NCI-H226 (cell line): ENCODE data around the gene ABHD6.
A peak's percentile ranks its signal among the peaks of the same experiment; 100 is the strongest.
"Not testable (repeated sequence)": the region's sequence is repeated elsewhere in the genome, so short reads cannot be mapped to it uniquely, and the experiment has no call there.

Experiments
- DNase-seq: peaks from one replicate; pipeline ENCODE4 v3.0.0-alpha.2; 2015

The ABHD6 gene

GRCh38 chr3:58243976-58244585, 6.5 kb downstream of the ABHD6 start:
- DNase-seq: no peak

GRCh38 chr3:58246148-58247047, 8.8 kb downstream of the ABHD6 start:
- no peak for DNase-seq

GRCh38 chr3:58249358-58250092, 11.9 kb downstream of the ABHD6 start:
- DNase-seq: no peak

- no peak for DNase-seq
Observed at GRCh38 chr3:58250093-58250707, 12.6 kb downstream of the ABHD6 start.

- DNase-seq: no peak
Observed at GRCh38 chr3:58251631-58252035, 14.0 kb downstream of the ABHD6 start.

- no peak for DNase-seq
Observed at GRCh38 chr3:58254144-58254543, 16.6 kb downstream of the ABHD6 start.

GRCh38 chr3:58256061-58256460, 18.5 kb downstream of the ABHD6 start:
- DNase-seq: no peak

- no peak for DNase-seq
Observed at GRCh38 chr3:58256511-58256910, 18.9 kb downstream of the ABHD6 start.

GRCh38 chr3:58258392-58259055, 20.9 kb downstream of the ABHD6 start:
- DNase-seq: no peak

- DNase-seq: peak; percentile 18
Observed at GRCh38 chr3:58260261-58260731, 22.7 kb downstream of the ABHD6 start.

- no peak for DNase-seq
Observed at GRCh38 chr3:58260733-58261132, 23.1 kb downstream of the ABHD6 start.

- no peak for DNase-seq
Observed at GRCh38 chr3:58261954-58262666, 24.5 kb downstream of the ABHD6 start.

GRCh38 chr3:58266577-58266976, 29.0 kb downstream of the ABHD6 start:
- DNase-seq: no peak

- not testable (repeated sequence) for DNase-seq
Observed at GRCh38 chr3:58267543-58267942, 30.0 kb downstream of the ABHD6 start.

- DNase-seq: no peak
Observed at GRCh38 chr3:58269356-58269755, 31.8 kb downstream of the ABHD6 start.

GRCh38 chr3:58270485-58270884, 32.9 kb downstream of the ABHD6 start:
- DNase-seq: no peak

GRCh38 chr3:58271901-58272501, 34.4 kb downstream of the ABHD6 start:
- peak; percentile 85 for DNase-seq

- DNase-seq: peak; percentile 15
Observed at GRCh38 chr3:58272891-58273290, 35.3 kb downstream of the ABHD6 start.

GRCh38 chr3:58273362-58273761, 35.8 kb downstream of the ABHD6 start:
- not testable (repeated sequence) for DNase-seq

GRCh38 chr3:58274027-58274614, 36.5 kb downstream of the ABHD6 start:
- DNase-seq: peak; percentile 8

GRCh38 chr3:58281069-58281468, 43.5 kb downstream of the ABHD6 start:
- no peak for DNase-seq
